T-cell (primary cell): ENCODE measurements around the gene MSANTD2. TPM values are rescaled to one million over a fixed set of nuclear protein-coding genes. Genes with fewer than 3 reads are reported as not detected.

Source experiments
- ATAC-seq, 4 experiments: fragments of 200-7000 bp in 3 of 4; fragments of 150-1000 bp in 1 of 4; cut with Tn5 transposase; replicated peaks in 1 of 4; 1 replicate in 3 of 4; 2 replicates in 1 of 4; pipeline ENCODE4 v1.10.0; 2021; ENCODE audit warnings: moderate library complexity in 3 of 4, mild to moderate bottlenecking in 2 of 4, moderate number of reproducible peaks in 1 of 4
- CTCF ChIA-PET, 2 donors: fragments of 300-600 bp; sonication (Branson Sonifier 250); formaldehyde crosslinking; loops; one replicate each; lab custom pipeline; 2022; ENCODE audit warnings: antibody characterized with exemption in 2 of 2; lab: Charles Lee
- POLR2A ChIA-PET, 2 donors: fragments of 300-600 bp; sonication (Branson Sonifier 250); formaldehyde crosslinking; loops; one replicate each; lab custom pipeline; 2022; ENCODE audit warnings: antibody characterized with exemption in 2 of 2; lab: Charles Lee
- DNase-seq, 35 experiments: peaks; one replicate each; pipeline versions ENCODE4 v3.0.0 to v3.0.0-alpha.2; 2013 to 2023
- H3K27ac ChIP-seq: one replicate; pipeline ENCODE4 v1.5.1; 2013; ENCODE audit warnings: low read length
- H3K27me3 ChIP-seq, 2 experiments: replicated peaks in 1 of 2; 1 replicate in 1 of 2; 2 replicates in 1 of 2; pipeline versions ENCODE4 v1.6.1 to v1.7.0; 2013; ENCODE audit warnings: low read length in 1 of 2, mixed read lengths in 1 of 2; ENCODE audit not compliant: control insufficient read depth in 2 of 2, insufficient read depth in 2 of 2; ENCODE audit errors: extremely low read depth in 1 of 2
- H3K36me3 ChIP-seq, 2 donors: 1 replicate in 1 of 2; 2 replicates in 1 of 2; pipeline versions ENCODE4 v1.6.1 to v1.7.0; 2013; ENCODE audit warnings: low read length in 1 of 2; ENCODE audit not compliant: control insufficient read depth in 2 of 2, insufficient read depth in 1 of 2; ENCODE audit errors: extremely low read depth in 1 of 2
- H3K4me1 ChIP-seq, 2 experiments: 1 replicate in 1 of 2; 2 replicates in 1 of 2; pipeline versions ENCODE4 v1.6.1 to v1.7.0; 2013; ENCODE audit warnings: low read length in 2 of 2, mixed read lengths in 1 of 2; ENCODE audit not compliant: insufficient read depth in 2 of 2, control insufficient read depth in 1 of 2; ENCODE audit errors: extremely low read depth in 1 of 2
- H3K4me3 ChIP-seq, 2 donors: 1 replicate in 1 of 2; 2 replicates in 1 of 2; pipeline versions ENCODE4 v1.5.1 to v1.7.0; 2013; ENCODE audit warnings: mild to moderate bottlenecking in 2 of 2, low read length in 1 of 2, moderate library complexity in 1 of 2; ENCODE audit not compliant: control insufficient read depth in 1 of 2; ENCODE audit errors: extremely low read depth in 1 of 2
- H3K9me3 ChIP-seq: 2 replicates; pipeline ENCODE4 v1.7.0; 2013
- H3K27ac Mint-ChIP-seq, 2 donors: one replicate each; pipeline ENCODE4 v1.8.0; 2020 to 2021; ENCODE audit warnings: mild to moderate bottlenecking in 2 of 2, mixed read lengths in 2 of 2
- H3K27me3 Mint-ChIP-seq, 2 donors: one replicate each; pipeline ENCODE4 v1.8.0; 2021 to 2022; ENCODE audit warnings: mixed read lengths in 2 of 2
- H3K36me3 Mint-ChIP-seq: one replicate; pipeline ENCODE4 v1.8.0; 2021; ENCODE audit warnings: mixed read lengths
- H3K4me1 Mint-ChIP-seq, 3 donors: one replicate each; pipeline ENCODE4 v1.8.0; 2020 to 2022; ENCODE audit warnings: mixed read lengths in 3 of 3, mild to moderate bottlenecking in 1 of 3
- H3K4me3 Mint-ChIP-seq, 3 donors: one replicate each; pipeline ENCODE4 v1.8.0; 2020 to 2022; ENCODE audit warnings: mild to moderate bottlenecking in 3 of 3, mixed read lengths in 3 of 3, moderate library complexity in 3 of 3
- H3K9me3 Mint-ChIP-seq, 3 donors: one replicate each; pipeline ENCODE4 v1.8.0; 2020 to 2022; ENCODE audit warnings: mixed read lengths in 3 of 3
- WGBS: methylation state at CpG from one replicate; pipeline ENCODE4 v1.1.5; 2013; ENCODE audit warnings: missing lambda C conversion rate; ENCODE audit not compliant: insufficient coverage; 5-methylcytosine and 5-hydroxymethylcytosine counted together
- total RNA-seq, 35 experiments: library from RNA in 6 of 35; stranded (reverse) in 6 of 35; fragments of 120-200 nt in 1 of 35; gene quantifications; one replicate each; pipeline versions ENCODE4 v1.2.1 to v1.2.4 and lab custom pipeline; 2013 to 2026

The MSANTD2 gene
- total RNA-seq, 5 donors from 2014 or later (not counting 1 experiment from before 2014, with no cell fraction given) = 10.1 to 25.2 (median 19.9) TPM

GRCh38 chr11:124825876-124826275 is 25.7 kb upstream of the MSANTD2 start:
- H3K27me3 Mint-ChIP-seq = peaks cover 23 to 31% of the 10 kb centered on the region in 2 donors
- ChIA-PET POLR2A (no interaction called here), CTCF (no interaction called here)
- H3K36me3 Mint-ChIP-seq = no peaks in the 10 kb centered on the region
- no peak overlapping the region for H3K4me3 ChIP-seq
- peaks cover 0 to 4% of the 10 kb centered on the region in 2 experiments for H3K27me3 ChIP-seq
- DNase-seq (no peak), ATAC-seq (no peak)
- H3K9me3 Mint-ChIP-seq = no peaks in the 10 kb centered on the region
- no peak overlapping the region for H3K4me3 Mint-ChIP-seq
- H3K4me1 ChIP-seq = no peaks in the 10 kb centered on the region
- 29% methylated on average over 1 of the region's 3 CpGs for WGBS
- no peak overlapping the region for H3K27ac ChIP-seq
- H3K36me3 ChIP-seq = no peaks in the 10 kb centered on the region
- no peak overlapping the region for H3K27ac Mint-ChIP-seq
- H3K9me3 ChIP-seq = no peaks in the 10 kb centered on the region
- no peaks in the 10 kb centered on the region for H3K4me1 Mint-ChIP-seq

- ATAC-seq (no peak), DNase-seq (no peak)
- 80% methylated on average over 4 of the region's 8 CpGs for WGBS
- Histone ChIP-seq H3K36me3 (no peaks in the 10 kb centered on the region), H3K27ac (no peak overlapping the region), H3K27me3 (peaks cover 1 to 8% of the 10 kb centered on the region in 2 experiments), H3K4me1 (no peaks in the 10 kb centered on the region), H3K9me3 (no peaks in the 10 kb centered on the region), H3K4me3 (no peak overlapping the region)
- no peak overlapping the region for H3K4me3 Mint-ChIP-seq
- POLR2A ChIA-PET = no interaction called here
- no peaks in the 10 kb centered on the region for H3K9me3 Mint-ChIP-seq
- H3K36me3 Mint-ChIP-seq = no peaks in the 10 kb centered on the region
- H3K27ac Mint-ChIP-seq = no peak overlapping the region
- H3K4me1 Mint-ChIP-seq = no peaks in the 10 kb centered on the region
- CTCF ChIA-PET = no interaction called here
- peaks cover 30% of the 10 kb centered on the region in 2 donors for H3K27me3 Mint-ChIP-seq
Measured at GRCh38 chr11:124823512-124824376, 23.5 kb upstream of the MSANTD2 start.

- Histone ChIP-seq H3K27me3 (peaks cover 8 to 13% of the 10 kb centered on the region in 2 experiments), H3K36me3 (no peaks in the 10 kb centered on the region), H3K4me1 (no peaks in the 10 kb centered on the region), H3K4me3 (no peak overlapping the region), H3K27ac (no peak overlapping the region), H3K9me3 (no peaks in the 10 kb centered on the region)
- no peak for DNase-seq
- ChIA-PET POLR2A (no interaction called here), CTCF (interaction anchor here in 1 of 2 donors (0.6 kb wide), 1 partner anchor 14 kb away, joined by 4 read pairs; no protein-coding TSS in a partner anchor)
- Mint-ChIP-seq H3K27ac (no peak overlapping the region), H3K27me3 (peaks cover 40 to 41% of the 10 kb centered on the region in 2 donors), H3K9me3 (no peaks in the 10 kb centered on the region), H3K4me1 (no peaks in the 10 kb centered on the region), H3K4me3 (no peak overlapping the region), H3K36me3 (no peaks in the 10 kb centered on the region)
- ATAC-seq = no peak
- 66% methylated on average over 5 of the region's 6 CpGs for WGBS
Measured at GRCh38 chr11:124821995-124822730, 22.0 kb upstream of the MSANTD2 start.

- no peaks in the 10 kb centered on the region for H3K36me3 Mint-ChIP-seq
- no peak for ATAC-seq
- peaks cover 8 to 23% of the 10 kb centered on the region in 2 experiments for H3K27me3 ChIP-seq
- H3K27me3 Mint-ChIP-seq = peaks cover 47 to 51% of the 10 kb centered on the region in 2 donors
- ChIA-PET CTCF (no interaction called here), POLR2A (no interaction called here)
- H3K4me1 Mint-ChIP-seq = no peaks in the 10 kb centered on the region
- DNase-seq = no peak
- no peaks in the 10 kb centered on the region for H3K36me3 ChIP-seq
- no peaks in the 10 kb centered on the region for H3K9me3 ChIP-seq
- no peaks in the 10 kb centered on the region for H3K4me1 ChIP-seq
- no CpG with 5 or more reads among the region's 3 CpGs for WGBS
- no peaks in the 10 kb centered on the region for H3K9me3 Mint-ChIP-seq
- no peak overlapping the region for H3K4me3 Mint-ChIP-seq
- H3K27ac ChIP-seq = no peak overlapping the region
- no peak overlapping the region for H3K4me3 ChIP-seq
- no peak overlapping the region for H3K27ac Mint-ChIP-seq
Measured at GRCh38 chr11:124817036-124817435, 16.8 kb upstream of the MSANTD2 start.

GRCh38 chr11:124814739-124815138 is 14.5 kb upstream of the MSANTD2 start:
- no peaks in the 10 kb centered on the region for H3K36me3 Mint-ChIP-seq
- no peaks in the 10 kb centered on the region for H3K9me3 Mint-ChIP-seq
- ATAC-seq = no peak

GRCh38 chr11:124812876-124813275 is 12.7 kb upstream of the MSANTD2 start:
- Histone ChIP-seq H3K9me3 (no peaks in the 10 kb centered on the region), H3K27me3 (peaks cover under 1 to 25% of the 10 kb centered on the region in 2 experiments), H3K4me1 (no peaks in the 10 kb centered on the region), H3K36me3 (no peaks in the 10 kb centered on the region), H3K27ac (no peak overlapping the region), H3K4me3 (no peak overlapping the region)
- Mint-ChIP-seq H3K4me3 (no peak overlapping the region), H3K27me3 (peaks cover 31 to 38% of the 10 kb centered on the region in 2 donors), H3K36me3 (peaks cover 3% of the 10 kb centered on the region), H3K27ac (no peak overlapping the region), H3K9me3 (no peaks in the 10 kb centered on the region), H3K4me1 (no peaks in the 10 kb centered on the region)
- no CpG with 5 or more reads among the region's 1 CpG for WGBS
- DNase-seq = no peak
- ChIA-PET CTCF (interaction anchor here (0.5 to 1.3 kb wide), 4 partner anchors 37 to 169 kb away, joined by 3 read pairs; no protein-coding TSS in a partner anchor), POLR2A (no interaction called here)
- no peak for ATAC-seq

More at GRCh38 chr11:124814739-124815138, 14.5 kb upstream of the MSANTD2 start:
- Histone ChIP-seq H3K9me3 (no peaks in the 10 kb centered on the region), H3K36me3 (no peaks in the 10 kb centered on the region), H3K4me1 (no peaks in the 10 kb centered on the region), H3K27ac (no peak overlapping the region), H3K4me3 (no peak overlapping the region), H3K27me3 (peaks cover 8 to 23% of the 10 kb centered on the region in 2 experiments)
- no peak overlapping the region for H3K4me3 Mint-ChIP-seq
- ChIA-PET POLR2A (interaction anchor here in 1 of 2 donors (0.5 kb wide), 1 partner anchor 22 kb away, joined by 8 read pairs; no protein-coding TSS in a partner anchor), CTCF (interaction anchor here in 1 of 2 donors (0.7 kb wide), 1 partner anchor 218 kb away, joined by 3 read pairs; no protein-coding TSS in a partner anchor)
- no peaks in the 10 kb centered on the region for H3K4me1 Mint-ChIP-seq
- no peak overlapping the region for H3K27ac Mint-ChIP-seq
- no peak for DNase-seq
- peaks cover 36 to 48% of the 10 kb centered on the region in 2 donors for H3K27me3 Mint-ChIP-seq
- no CpG with 5 or more reads among the region's 1 CpG for WGBS
